Neuronal stem cell (in vitro differentiated cells): ENCODE results near the gene SPSB3.

Source experiments
- DNase-seq: peaks from one replicate; pipeline ENCODE4 v3.0.0-alpha.2; 2013; ENCODE audit warnings: low spot score
- H2AFZ ChIP-seq: one replicate; pipeline ENCODE4 v1.6.1; 2013; ENCODE audit warnings: mild to moderate bottlenecking, low read length, inconsistent platforms
- H2AK5ac ChIP-seq: 2 replicates; pipeline ENCODE4 v1.6.1; 2013; ENCODE audit warnings: low read depth, mild to moderate bottlenecking, inconsistent platforms, low read length, moderate library complexity, mixed read lengths
- H2BK120ac ChIP-seq: 2 replicates; pipeline ENCODE4 v1.6.1; 2013; ENCODE audit warnings: low read depth, mild to moderate bottlenecking, inconsistent platforms, low read length, moderate library complexity, mixed read lengths
- H2BK12ac ChIP-seq: one replicate; pipeline ENCODE4 v1.6.1; 2013; ENCODE audit warnings: low read length, inconsistent platforms
- H2BK15ac ChIP-seq: 2 replicates; pipeline ENCODE4 v1.6.1; 2013; ENCODE audit warnings: mild to moderate bottlenecking, low read length, inconsistent platforms, mixed read lengths
- H2BK5ac ChIP-seq: one replicate; pipeline ENCODE4 v1.6.1; 2013; ENCODE audit warnings: inconsistent platforms, mild to moderate bottlenecking, low read length, moderate library complexity
- H3K14ac ChIP-seq: one replicate; pipeline ENCODE4 v1.6.1; 2013; ENCODE audit warnings: low read length, inconsistent platforms
- H3K18ac ChIP-seq: 2 replicates; pipeline ENCODE4 v1.6.1; 2013; ENCODE audit warnings: low read length, inconsistent platforms
- H3K23ac ChIP-seq: 2 replicates; pipeline ENCODE4 v1.6.1; 2013; ENCODE audit warnings: low read depth, mild to moderate bottlenecking, mixed read lengths, low read length, inconsistent platforms; ENCODE audit not compliant: poor library complexity
- H3K27ac ChIP-seq: replicated peaks from 3 replicates; pipeline ENCODE4 v1.5.1; 2013; ENCODE audit warnings: low read length, inconsistent platforms
- H3K27me3 ChIP-seq, 3 experiments: 2 replicates each; pipeline ENCODE4 v1.6.1; 2013; ENCODE audit warnings: low read length in 3 of 3, mild to moderate bottlenecking in 2 of 3, inconsistent platforms in 1 of 3, low read depth in 1 of 3, mixed read lengths in 1 of 3, moderate library complexity in 1 of 3; ENCODE audit not compliant: control insufficient read depth in 3 of 3, insufficient read depth in 3 of 3
- H3K36me3 ChIP-seq, 2 donors: replicated peaks in 1 of 2; 2 replicates each; pipeline ENCODE4 v1.6.1; 2013; ENCODE audit warnings: low read length in 2 of 2; ENCODE audit not compliant: control insufficient read depth in 2 of 2, insufficient read depth in 2 of 2
- H3K4ac ChIP-seq: 2 replicates; pipeline ENCODE4 v1.6.1; 2013; ENCODE audit warnings: inconsistent platforms, mild to moderate bottlenecking, low read length, moderate library complexity
- H3K4me1 ChIP-seq, 2 donors: 1 replicate in 1 of 2; 2 replicates in 1 of 2; pipeline ENCODE4 v1.6.1; 2013; ENCODE audit warnings: low read length in 2 of 2, low read depth in 1 of 2; ENCODE audit not compliant: control insufficient read depth in 2 of 2, insufficient read depth in 1 of 2
- H3K4me2 ChIP-seq: one replicate; pipeline ENCODE4 v1.6.1; 2013; ENCODE audit warnings: mild to moderate bottlenecking, low read length, inconsistent platforms; ENCODE audit not compliant: insufficient read depth, poor library complexity, severe bottlenecking
- H3K4me3 ChIP-seq, 2 donors: 2 replicates each; pipeline ENCODE4 v1.5.1; 2013; ENCODE audit warnings: low read length in 2 of 2, mild to moderate bottlenecking in 2 of 2, inconsistent platforms in 1 of 2, moderate library complexity in 1 of 2
- H3K79me1 ChIP-seq: one replicate; pipeline ENCODE4 v1.6.1; 2013; ENCODE audit warnings: low read depth, mild to moderate bottlenecking, inconsistent platforms, low read length, moderate library complexity
- H3K9ac ChIP-seq: one replicate; pipeline ENCODE4 v1.6.1; 2013; ENCODE audit warnings: mild to moderate bottlenecking, low read depth, low read length, inconsistent platforms; ENCODE audit not compliant: poor library complexity
- H3K9me3 ChIP-seq, 2 donors: replicated peaks in 1 of 2; 2 replicates each; pipeline versions ENCODE3 to v1.6.1; 2013; ENCODE audit warnings: low read length in 2 of 2, mild to moderate bottlenecking in 2 of 2, inconsistent platforms in 1 of 2, low read depth in 1 of 2, mixed read lengths in 1 of 2, moderate library complexity in 1 of 2; ENCODE audit not compliant: control insufficient read depth in 2 of 2, insufficient read depth in 1 of 2
- H4K8ac ChIP-seq: one replicate; pipeline ENCODE4 v1.6.1; 2013; ENCODE audit warnings: low read depth, mild to moderate bottlenecking, inconsistent platforms, low read length, moderate library complexity
- H4K91ac ChIP-seq: one replicate; pipeline ENCODE4 v1.6.1; 2013; ENCODE audit warnings: low read length, low read depth, mild to moderate bottlenecking, inconsistent platforms; ENCODE audit not compliant: poor library complexity
- WGBS, 2 donors: extraction: QIAGEN DNeasy Blood & Tissue Kit; methylation state at CpG; one replicate each; pipeline ENCODE4 v1.1.7; 2013; ENCODE audit warnings: missing lambda C conversion rate in 2 of 2, mixed read lengths in 1 of 2; ENCODE audit not compliant: insufficient read length in 2 of 2, insufficient replicate concordance in 1 of 2; ENCODE audit errors: extremely low coverage in 2 of 2; 5-methylcytosine and 5-hydroxymethylcytosine counted together

SPSB3 gene

GRCh38 chr16:1769402-1770300 is 12.7 kb downstream of the SPSB3 start:
- H2BK12ac ChIP-seq: no peak overlapping the region
- H2BK120ac ChIP-seq: no peak overlapping the region
- H4K91ac ChIP-seq: no peak overlapping the region
- H3K36me3 ChIP-seq: peaks cover 29 to 65% of the 10 kb centered on the region in 2 donors
- H2BK15ac ChIP-seq: no peak overlapping the region
- DNase-seq: no peak
- peaks cover 12% of the 10 kb centered on the region in 2 donors for H3K4me1 ChIP-seq
- H3K9me3 ChIP-seq: no peaks in the 10 kb centered on the region
- peak overlapping the region; percentile 46 for H3K23ac ChIP-seq
- H3K4ac ChIP-seq: no peak overlapping the region
- H2AK5ac ChIP-seq: peak overlapping the region; percentile 90
- no peak overlapping the region for H4K8ac ChIP-seq
- H3K14ac ChIP-seq: no peak overlapping the region
- no CpG with 5 or more reads among the region's 27 CpGs for WGBS, 2 donors
- no peak overlapping the region for H3K27ac ChIP-seq
- no peaks in the 10 kb centered on the region for H3K27me3 ChIP-seq
- no peak overlapping the region for H2AFZ ChIP-seq
- no peak overlapping the region for H3K4me3 ChIP-seq
- no peak overlapping the region for H3K4me2 ChIP-seq
- peaks cover 21% of the 10 kb centered on the region for H3K79me1 ChIP-seq
- no peak overlapping the region for H2BK5ac ChIP-seq
- peak overlapping the region; percentile 6 for H3K18ac ChIP-seq
- no peak overlapping the region for H3K9ac ChIP-seq

DNA sequence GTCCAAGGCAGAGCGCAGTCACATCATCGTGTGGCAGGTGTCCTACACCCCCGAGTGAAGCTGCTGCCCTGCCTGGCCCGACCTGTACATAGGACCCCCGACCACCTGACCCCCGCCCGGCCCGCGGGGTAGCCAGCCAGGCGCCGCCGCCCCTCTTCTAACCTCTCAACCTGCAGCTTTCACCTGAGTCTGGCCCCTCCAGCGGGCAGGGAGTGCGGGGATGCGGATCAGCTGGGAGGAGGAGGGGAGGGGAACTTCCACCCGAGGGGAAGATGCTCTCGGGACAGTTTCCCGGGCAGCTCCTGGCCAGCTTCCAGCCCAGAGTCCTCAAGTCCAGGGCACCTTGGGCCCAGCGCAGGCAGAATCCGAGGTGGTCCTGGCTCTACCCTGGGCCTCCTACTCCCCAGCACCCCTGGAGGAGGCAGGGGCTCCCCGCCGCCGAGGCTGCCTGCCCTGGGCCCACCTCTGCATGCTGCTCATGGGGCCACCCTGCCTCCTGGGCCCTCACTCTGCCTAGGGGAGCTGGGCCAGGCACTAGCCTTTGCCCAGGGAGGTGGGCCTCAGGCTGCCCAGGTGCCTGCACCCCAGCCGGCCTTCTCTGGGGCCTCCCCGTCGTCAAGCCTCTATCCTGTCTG is 13.5 kb downstream of the SPSB3 start:
- Histone ChIP-seq H3K14ac (peak overlapping the region; percentile 71), H3K9ac (peak overlapping the region; percentile 44), H2AK5ac (no peak overlapping the region), H2AFZ (no peak overlapping the region), H4K91ac (no peak overlapping the region), H3K79me1 (peaks cover 19% of the 10 kb centered on the region), H3K4me2 (no peak overlapping the region), H3K27ac (no peak overlapping the region), H2BK5ac (no peak overlapping the region), H2BK120ac (no peak overlapping the region), H3K4me3 (no peak overlapping the region), H4K8ac (no peak overlapping the region), H2BK12ac (peak overlapping the region; percentile 10), H3K36me3 (peaks cover 34 to 71% of the 10 kb centered on the region in 2 donors), H3K23ac (peak overlapping the region; percentile 55), H2BK15ac (no peak overlapping the region), H3K27me3 (no peaks in the 10 kb centered on the region), H3K18ac (no peak overlapping the region), H3K9me3 (no peaks in the 10 kb centered on the region), H3K4me1 (peaks cover 6 to 13% of the 10 kb centered on the region in 2 donors), H3K4ac (no peak overlapping the region)
- no peak for DNase-seq
- WGBS, 2 donors: no CpG with 5 or more reads among the region's 26 CpGs

GRCh38 chr16:1768061-1768766 is 14.2 kb downstream of the SPSB3 start:
- H3K79me1 ChIP-seq: peaks cover 15% of the 10 kb centered on the region
- H3K4ac ChIP-seq: no peak overlapping the region
- H3K14ac ChIP-seq: peak overlapping the region; percentile 8
- whole genome bisulfite sequencing, 2 donors: no CpG with 5 or more reads among the region's 41 CpGs
- peaks cover 36 to 75% of the 10 kb centered on the region in 2 donors for H3K36me3 ChIP-seq
- no peaks in the 10 kb centered on the region for H3K9me3 ChIP-seq
- H2BK12ac ChIP-seq: peak overlapping the region; percentile 10
- no peak for DNase-seq
- no peak overlapping the region for H4K91ac ChIP-seq
- H2AK5ac ChIP-seq: no peak overlapping the region
- no peaks in the 10 kb centered on the region for H3K27me3 ChIP-seq
- H4K8ac ChIP-seq: no peak overlapping the region
- no peak overlapping the region for H3K27ac ChIP-seq
- no peak overlapping the region for H2BK120ac ChIP-seq
- no peak overlapping the region for H2BK15ac ChIP-seq
- peaks cover 5 to 16% of the 10 kb centered on the region in 2 donors for H3K4me1 ChIP-seq
- no peak overlapping the region for H3K4me2 ChIP-seq
- H3K4me3 ChIP-seq: no peak overlapping the region
- H2AFZ ChIP-seq: no peak overlapping the region
- H2BK5ac ChIP-seq: no peak overlapping the region
- no peak overlapping the region for H3K9ac ChIP-seq
- no peak overlapping the region for H3K18ac ChIP-seq
- peak overlapping the region; percentile 55 for H3K23ac ChIP-seq
